Measurements from ENCODE around the gene COLEC12.

DNA sequence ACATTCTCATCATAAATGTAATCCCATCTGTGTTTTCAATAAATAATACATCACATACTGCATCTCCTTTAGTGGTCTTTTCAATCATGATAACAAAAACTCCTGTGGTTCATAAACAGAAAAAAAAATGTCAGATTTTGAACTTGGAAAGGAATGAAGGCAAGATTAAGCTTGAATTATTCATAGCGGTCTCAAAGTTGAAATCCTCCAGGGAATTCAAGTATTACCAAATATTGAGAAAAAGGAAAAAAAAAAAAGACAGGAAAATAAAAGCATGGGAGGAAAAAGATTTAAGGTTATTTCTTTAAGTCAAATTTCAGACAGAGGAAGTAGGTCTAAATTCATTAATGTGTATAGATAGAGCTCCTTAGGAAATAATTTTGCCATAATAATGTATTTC lies 92.1 kb downstream of the COLEC12 start:
- TF ChIP-seq, protein P1, sequence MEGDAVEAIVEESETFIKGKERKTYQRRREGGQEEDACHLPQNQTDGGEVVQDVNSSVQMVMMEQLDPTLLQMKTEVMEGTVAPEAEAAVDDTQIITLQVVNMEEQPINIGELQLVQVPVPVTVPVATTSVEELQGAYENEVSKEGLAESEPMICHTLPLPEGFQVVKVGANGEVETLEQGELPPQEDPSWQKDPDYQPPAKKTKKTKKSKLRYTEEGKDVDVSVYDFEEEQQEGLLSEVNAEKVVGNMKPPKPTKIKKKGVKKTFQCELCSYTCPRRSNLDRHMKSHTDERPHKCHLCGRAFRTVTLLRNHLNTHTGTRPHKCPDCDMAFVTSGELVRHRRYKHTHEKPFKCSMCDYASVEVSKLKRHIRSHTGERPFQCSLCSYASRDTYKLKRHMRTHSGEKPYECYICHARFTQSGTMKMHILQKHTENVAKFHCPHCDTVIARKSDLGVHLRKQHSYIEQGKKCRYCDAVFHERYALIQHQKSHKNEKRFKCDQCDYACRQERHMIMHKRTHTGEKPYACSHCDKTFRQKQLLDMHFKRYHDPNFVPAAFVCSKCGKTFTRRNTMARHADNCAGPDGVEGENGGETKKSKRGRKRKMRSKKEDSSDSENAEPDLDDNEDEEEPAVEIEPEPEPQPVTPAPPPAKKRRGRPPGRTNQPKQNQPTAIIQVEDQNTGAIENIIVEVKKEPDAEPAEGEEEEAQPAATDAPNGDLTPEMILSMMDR (IDR thresholded peaks at IDR 0.05): no peak
- TF ChIP-seq, protein P2, sequence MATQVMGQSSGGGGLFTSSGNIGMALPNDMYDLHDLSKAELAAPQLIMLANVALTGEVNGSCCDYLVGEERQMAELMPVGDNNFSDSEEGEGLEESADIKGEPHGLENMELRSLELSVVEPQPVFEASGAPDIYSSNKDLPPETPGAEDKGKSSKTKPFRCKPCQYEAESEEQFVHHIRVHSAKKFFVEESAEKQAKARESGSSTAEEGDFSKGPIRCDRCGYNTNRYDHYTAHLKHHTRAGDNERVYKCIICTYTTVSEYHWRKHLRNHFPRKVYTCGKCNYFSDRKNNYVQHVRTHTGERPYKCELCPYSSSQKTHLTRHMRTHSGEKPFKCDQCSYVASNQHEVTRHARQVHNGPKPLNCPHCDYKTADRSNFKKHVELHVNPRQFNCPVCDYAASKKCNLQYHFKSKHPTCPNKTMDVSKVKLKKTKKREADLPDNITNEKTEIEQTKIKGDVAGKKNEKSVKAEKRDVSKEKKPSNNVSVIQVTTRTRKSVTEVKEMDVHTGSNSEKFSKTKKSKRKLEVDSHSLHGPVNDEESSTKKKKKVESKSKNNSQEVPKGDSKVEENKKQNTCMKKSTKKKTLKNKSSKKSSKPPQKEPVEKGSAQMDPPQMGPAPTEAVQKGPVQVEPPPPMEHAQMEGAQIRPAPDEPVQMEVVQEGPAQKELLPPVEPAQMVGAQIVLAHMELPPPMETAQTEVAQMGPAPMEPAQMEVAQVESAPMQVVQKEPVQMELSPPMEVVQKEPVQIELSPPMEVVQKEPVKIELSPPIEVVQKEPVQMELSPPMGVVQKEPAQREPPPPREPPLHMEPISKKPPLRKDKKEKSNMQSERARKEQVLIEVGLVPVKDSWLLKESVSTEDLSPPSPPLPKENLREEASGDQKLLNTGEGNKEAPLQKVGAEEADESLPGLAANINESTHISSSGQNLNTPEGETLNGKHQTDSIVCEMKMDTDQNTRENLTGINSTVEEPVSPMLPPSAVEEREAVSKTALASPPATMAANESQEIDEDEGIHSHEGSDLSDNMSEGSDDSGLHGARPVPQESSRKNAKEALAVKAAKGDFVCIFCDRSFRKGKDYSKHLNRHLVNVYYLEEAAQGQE (IDR thresholded peaks at IDR 0.05; ENCODE audit: insufficient read depth in 1 of 2, low read depth in 2 of 2, low read length in 1 of 2): no peak
- TF ChIP-seq POLR2AphosphoS5 (IDR thresholded peaks at IDR 0.05; ENCODE audit: low read depth, low read length) (no peak), SIN3A (IDR thresholded peaks at IDR 0.05; ENCODE audit: borderline replicate concordance, insufficient read depth, low read depth, low read length) (no peak), TCF7L2 (IDR thresholded peaks at IDR 0.05; ENCODE audit: low read depth, low read length) (no peak)

Data from Panc1 (cell line).